Activated CD4-positive, alpha-beta T cell treated with anti-CD3 and anti-CD28 coated beads, Interleukin-2, amount 50 U/mL, for 24 hours (primary cell): ENCODE measurements around the gene SLC33A1.
"Not testable (repeated sequence)": the region's sequence is repeated elsewhere in the genome, so short reads cannot be mapped to it uniquely, and the experiment has no call there.

Experiments used
- DNase-seq, 2 donors: peaks; one replicate each; pipeline ENCODE4 v3.0.0-alpha.2; 2020; ENCODE audit warnings: low read depth in 1 of 2, low spot score in 1 of 2

The SLC33A1 gene

DNA sequence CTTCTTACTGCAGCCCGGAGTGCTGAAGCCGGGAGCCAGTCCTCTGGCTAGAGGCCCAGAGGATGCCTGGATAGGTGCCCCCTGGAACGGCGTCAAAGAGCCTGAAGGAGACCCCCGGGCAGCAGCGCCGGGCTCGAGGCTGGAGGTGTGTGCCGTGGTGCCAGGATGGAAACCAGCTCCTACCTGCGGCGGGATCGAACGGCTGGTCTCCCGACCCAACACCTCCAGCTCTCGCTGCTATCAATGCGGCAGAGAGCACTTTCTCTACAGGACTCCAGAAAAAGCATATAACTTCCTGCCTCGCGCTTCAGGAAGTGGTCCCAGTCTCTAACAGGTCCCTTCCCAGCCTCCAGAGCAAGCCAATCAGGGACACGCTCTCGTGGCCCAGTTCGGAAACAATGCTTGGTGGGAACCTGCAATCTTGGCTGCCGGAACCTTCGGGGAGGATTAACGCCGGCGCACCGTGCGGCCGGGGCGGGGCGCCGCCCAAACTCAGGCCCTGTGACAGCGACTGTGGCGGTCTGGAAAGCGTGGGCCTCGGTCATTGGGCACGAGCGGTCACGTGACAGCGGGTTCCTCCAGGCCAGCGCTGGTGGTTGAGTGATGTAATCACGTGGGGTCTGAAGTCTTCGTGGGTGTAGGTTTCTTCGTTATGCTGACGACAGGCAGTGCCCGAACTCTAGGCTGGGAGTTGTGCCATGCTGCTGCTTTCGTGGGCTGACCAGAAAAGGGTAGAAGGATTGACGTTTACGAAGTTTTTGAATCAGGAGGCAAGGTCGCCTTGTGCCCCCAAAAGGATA, at the start of gene SLC33A1:
TSS of gene SLC33A1 (minus strand) at position 287 of the 800 bp plus-strand sequence. CDS start 430 bp downstream, outside the sequence.
- peak; percentile 97 to 98 for DNase-seq

- no peak for DNase-seq
These were observed 41.2 kb upstream of the SLC33A1 start for GRCh38 chr3:155895379-155895900.

DNA sequence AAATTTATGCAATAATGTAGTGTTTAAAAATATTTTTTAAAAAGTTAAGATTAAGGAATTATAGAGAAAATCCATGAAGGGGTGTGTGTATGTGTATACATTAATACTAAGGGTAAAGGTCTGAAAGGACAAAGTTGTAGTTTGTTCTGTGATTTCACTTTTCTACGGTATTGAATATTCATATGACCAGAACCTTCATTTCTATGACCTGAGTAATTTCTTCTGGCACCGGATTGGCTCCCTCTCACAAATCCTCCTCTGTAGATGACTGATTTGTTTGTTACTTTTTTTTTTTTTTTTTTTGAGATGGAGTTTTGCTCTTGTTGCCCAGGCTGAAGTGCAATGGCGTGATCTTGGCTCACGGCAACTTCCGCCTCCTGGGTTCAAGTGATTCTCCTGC, 37.1 kb upstream of the SLC33A1 start:
- no peak for DNase-seq

DNA sequence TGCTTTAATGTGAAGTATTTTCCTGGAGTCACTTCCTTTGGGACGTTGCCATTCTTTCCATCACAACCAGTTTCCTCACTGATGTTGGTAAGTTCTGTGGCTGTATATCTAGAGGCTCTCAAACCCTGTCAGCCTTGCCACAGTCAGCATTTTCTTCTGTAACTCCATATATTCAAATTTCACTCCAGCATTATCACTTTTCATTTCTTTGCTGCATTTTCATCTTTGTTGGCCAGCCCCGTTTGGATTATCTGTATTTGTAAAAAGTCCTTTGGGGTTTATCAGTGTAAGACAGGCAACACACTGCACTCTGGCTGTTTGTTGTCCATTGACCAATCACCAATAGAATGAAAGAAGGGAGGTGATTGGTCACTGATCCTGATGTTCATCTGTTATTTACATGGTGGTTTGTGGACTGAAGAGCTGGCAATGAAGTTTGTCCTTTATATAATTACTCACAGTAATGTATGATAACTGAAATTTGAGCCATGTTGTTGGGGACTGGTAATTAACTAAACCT, 36.5 kb upstream of the SLC33A1 start:
- DNase-seq, result no peak

DNA sequence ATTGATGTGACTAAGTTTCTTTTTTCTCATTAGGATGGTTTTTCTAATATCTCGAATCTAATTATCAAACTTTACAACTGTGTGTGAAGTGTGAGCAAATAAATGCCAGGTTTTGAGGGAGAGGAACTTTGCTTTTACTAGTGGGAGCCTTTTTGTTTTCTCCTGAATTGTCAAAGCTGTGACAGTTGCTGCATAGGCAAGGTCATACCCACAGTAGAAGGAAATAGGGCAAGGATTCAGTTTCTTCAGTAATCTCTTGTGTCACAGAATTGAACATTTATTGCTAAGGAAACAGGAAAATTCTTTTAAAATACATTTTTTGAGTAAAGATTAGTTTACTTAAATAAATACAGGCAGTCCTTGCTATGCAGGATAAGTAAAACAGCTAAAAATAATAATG, 35.7 kb upstream of the SLC33A1 start:
- no peak for DNase-seq

GRCh38 chr3:155889212-155889611, 35.0 kb upstream of the SLC33A1 start:
- no peak for DNase-seq

DNA sequence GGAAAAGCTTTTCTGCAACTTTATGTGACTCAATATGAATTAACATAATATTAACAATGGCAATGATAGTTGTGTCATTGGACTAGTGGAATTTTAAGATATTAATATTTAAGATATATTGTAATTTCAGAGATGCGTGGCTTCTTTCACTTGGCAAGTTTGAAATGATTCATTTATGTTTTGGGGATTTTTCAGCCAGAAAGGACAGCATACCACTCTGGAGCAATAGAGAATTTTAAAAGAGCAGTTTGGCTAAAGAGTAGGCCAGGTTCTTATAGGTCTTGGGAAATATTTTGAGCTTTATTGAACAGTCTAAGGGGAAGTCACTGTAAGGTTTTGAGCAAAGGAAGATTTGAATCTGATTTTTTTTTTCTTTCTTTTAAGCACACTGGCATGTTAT, 32.7 kb upstream of the SLC33A1 start:
- DNase-seq, result no peak

DNA sequence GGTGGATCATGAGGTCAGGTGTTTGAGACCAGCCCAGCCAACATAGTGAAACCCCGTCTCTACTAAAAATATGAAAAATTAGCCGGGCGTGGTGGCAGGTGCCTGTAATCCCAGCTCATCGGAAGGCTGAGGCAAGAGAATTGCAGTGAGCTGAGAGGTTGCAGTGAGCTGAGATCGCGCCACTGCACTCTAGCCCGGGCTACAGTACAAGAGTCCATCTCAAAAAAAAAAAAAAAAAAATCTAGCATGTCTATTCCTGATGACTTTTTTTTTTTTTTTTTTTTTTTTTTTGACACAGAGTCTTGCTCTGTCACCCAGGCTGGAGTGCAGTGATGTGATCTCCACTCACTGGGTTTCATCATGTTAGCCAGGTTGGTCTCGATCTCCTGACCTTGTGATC, 32.1 kb upstream of the SLC33A1 start:
- DNase-seq, result not testable (repeated sequence)

DNA sequence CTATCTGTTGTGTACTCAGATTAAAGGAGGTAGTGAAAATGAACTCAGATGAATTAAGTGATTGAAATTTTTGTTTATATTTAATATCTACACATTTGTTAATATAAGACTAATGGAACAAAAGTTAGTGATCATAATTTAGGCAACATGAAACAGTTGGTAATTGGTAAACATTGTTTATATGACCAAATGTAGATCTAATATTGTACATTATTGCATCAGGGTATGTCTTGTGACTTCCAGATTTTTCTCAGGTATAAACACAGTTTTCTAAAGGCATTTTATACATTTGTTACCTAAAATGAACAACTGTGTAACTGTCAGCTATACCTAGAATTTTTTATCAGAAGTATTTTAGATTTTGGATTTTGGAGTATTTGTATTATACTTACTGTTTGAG, 31.1 kb upstream of the SLC33A1 start:
- DNase-seq, result no peak

DNA sequence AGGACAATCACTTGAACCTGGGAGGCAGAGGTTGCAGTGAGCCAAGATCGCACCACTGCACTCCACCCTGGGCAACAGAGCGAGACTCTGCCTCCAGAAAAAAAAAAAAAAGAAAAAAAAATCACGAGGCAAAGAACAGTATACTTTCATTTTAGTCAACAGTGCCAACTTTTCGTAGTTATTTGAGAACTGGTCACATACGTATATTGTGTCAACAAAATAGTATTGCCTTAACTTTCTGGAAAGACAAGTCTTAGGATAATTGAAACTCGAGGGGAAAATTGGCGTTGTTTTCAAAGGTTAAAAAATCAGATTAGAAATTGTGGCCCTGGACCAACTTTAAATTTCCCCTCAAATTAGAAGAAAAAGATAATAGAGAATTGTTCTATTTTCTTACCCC, 30.1 kb upstream of the SLC33A1 start:
- no peak for DNase-seq

- no peak for DNase-seq
These were observed 26.1 kb upstream of the SLC33A1 start for GRCh38 chr3:155880286-155880685.

- DNase-seq, result no peak
These were observed 22.3 kb upstream of the SLC33A1 start for GRCh38 chr3:155876503-155876902.

GRCh38 chr3:155876037-155876436, 21.8 kb upstream of the SLC33A1 start:
- DNase-seq, result no peak

DNA sequence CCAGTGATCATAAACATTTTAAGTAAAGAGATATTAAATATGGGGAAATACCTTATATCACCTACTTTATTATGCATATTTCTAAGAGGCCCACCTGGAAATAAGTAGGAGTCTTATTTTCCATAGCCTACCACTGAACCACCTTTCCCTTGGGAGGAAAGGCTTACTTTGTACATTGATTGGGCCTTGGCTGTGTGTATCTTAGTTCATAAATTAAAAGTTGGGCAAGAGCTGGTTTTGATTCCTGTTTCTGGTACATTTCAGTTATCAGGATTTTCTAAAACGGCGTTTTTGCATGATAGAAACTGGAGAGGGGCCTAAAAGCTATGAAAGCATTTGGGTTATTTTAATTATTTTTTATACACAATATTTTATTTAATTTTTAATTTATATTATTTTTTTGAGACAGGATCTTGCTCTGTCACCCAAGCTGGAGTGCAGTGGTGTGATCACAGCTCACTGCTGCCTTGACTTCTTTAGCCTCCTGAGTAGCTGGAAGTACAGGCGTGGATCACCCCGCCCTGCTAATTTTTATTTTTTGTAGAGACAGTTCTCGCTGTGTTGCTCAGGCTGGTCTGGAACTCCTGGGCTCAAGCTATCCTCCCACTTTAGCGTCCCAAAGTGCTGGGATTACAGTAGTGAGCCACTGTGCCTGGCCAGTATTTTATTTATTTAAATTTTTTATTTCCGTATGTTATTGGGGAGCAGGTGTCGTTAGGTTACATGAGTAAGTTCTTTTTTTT, 18.8 kb upstream of the SLC33A1 start:
- DNase-seq, result no peak

GRCh38 chr3:155871746-155872158, 17.5 kb upstream of the SLC33A1 start:
- no peak for DNase-seq

DNA sequence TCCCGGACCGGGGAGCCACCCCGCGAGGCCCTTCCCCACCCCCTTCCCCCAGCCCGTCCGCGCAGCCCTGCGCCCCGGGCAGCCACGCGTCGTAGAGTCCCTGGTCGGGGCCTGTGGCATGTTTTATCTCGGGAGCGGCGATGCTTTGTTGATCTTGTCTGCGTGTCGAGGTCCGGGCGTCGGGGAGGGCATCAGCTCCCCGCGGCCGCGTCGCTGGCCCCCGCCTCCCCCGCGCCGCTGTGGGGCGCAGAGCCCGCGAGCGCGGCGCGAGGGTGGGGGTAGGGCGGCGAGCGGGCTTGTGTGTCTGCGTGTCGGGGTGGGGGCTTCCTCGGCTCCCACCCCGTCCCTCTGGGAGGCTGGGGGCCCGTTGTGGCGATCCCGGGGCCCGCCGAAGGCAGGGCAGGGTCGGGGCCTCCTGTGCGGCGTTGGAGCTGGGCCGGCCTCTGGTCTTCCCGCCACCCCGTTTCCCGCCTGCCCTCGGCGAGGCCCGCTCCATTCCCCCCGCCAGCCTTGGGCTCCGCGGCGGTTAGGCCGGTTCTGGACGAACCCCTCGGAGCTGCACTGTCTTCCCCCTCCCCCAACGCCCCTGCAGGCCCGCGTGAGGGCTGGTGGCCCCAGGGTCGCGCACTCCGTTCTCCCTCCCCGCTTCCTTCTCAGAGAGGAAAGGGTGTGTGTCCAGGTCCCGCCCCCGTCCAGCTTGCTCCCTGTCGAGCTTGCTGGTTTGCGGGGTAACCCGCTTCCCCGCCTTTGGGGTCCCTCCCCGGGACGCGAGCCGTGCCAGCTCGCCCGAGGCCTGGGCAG, 16.9 kb upstream of the SLC33A1 start:
- peak in 1 of 2 donors; percentile 17 for DNase-seq

DNA sequence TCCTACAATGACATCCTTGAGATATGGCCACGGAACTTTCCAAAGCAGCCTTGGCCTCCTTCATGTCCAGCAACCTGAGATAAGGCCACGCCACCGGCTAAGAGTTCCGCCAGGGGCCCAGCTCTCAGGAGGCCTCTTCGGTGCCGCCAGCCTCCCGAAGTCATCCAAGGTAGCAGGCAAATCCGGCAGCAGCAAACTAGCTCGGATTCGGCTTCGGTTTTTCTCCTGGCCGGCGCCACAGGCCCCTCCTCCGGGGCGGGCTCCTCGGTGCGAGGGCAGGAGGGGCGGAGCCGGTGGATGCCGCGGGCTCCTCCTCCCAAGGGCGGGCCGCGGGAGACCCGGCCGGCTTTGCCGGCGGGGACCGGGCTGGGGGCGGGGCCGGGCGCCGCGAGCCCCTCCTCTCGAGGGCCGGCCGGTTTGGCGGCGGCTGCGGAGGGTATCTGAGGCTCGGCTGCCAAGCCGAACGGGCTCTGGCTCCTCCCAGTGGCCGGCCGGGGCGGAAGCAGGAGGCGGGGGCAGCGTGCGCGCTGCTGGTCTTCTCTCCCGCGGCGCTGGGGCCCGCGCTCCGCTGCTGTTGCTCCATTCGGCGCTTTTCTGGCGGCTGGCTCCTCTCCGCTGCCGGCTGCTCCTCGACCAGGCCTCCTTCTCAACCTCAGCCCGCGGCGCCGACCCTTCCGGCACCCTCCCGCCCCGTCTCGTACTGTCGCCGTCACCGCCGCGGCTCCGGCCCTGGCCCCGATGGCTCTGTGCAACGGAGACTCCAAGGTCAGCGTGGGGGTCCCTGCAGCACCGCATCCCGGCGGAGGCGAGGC, 16.1 kb upstream of the SLC33A1 start, which contains the start of gene GMPS:
TSS of gene GMPS (plus strand) at position 518 of the 812 bp plus-strand sequence. CDS start at position 739, 221 bp downstream.
- peak; percentile 89 to 90 for DNase-seq

DNA sequence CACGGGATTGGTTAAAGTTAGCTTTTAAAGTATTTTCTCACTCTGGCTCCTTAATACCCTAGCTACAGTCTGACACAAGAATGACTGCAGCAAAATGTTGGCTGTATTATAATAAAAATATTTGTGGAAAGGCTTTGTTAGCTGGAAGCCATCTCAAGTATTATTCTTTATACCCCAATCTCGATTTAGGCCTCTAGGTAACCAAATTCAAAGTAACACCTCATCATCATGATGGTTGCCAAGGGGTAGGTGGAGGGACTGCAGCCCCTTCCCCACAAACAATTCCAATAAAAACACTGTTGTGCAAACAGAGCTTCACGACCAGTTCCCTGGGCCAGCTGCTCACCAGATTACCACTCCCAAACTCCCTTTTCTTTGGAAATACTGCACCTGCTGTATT, 15.5 kb upstream of the SLC33A1 start:
- DNase-seq, result no peak

GRCh38 chr3:155863072-155863784, 9.0 kb upstream of the SLC33A1 start:
- no peak for DNase-seq
